ENCODE data around the gene IL4R. TPM values are rescaled to one million over a fixed set of nuclear protein-coding genes. Genes with fewer than 3 reads are reported as not detected.

The IL4R gene
- total RNA-seq, 2 donors from 2014 or later, result 11.9 to 35.5 TPM

DNA sequence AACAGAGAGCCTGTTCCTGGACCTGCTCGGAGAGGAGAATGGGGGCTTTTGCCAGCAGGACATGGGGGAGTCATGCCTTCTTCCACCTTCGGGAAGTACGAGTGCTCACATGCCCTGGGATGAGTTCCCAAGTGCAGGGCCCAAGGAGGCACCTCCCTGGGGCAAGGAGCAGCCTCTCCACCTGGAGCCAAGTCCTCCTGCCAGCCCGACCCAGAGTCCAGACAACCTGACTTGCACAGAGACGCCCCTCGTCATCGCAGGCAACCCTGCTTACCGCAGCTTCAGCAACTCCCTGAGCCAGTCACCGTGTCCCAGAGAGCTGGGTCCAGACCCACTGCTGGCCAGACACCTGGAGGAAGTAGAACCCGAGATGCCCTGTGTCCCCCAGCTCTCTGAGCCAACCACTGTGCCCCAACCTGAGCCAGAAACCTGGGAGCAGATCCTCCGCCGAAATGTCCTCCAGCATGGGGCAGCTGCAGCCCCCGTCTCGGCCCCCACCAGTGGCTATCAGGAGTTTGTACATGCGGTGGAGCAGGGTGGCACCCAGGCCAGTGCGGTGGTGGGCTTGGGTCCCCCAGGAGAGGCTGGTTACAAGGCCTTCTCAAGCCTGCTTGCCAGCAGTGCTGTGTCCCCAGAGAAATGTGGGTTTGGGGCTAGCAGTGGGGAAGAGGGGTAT, 48.9 kb downstream of the IL4R start:
- DNase-seq (ENCODE audit: low spot score), result no peak
- Histone ChIP-seq H3K27ac (no peak overlapping the region), H3K4me3 (no peak overlapping the region), H3K9me3 (no peaks in the 10 kb centered on the region), H3K4me1 (peaks cover 0 to 6% of the 10 kb centered on the region in 2 donors), H3K27me3 (no peaks in the 10 kb centered on the region), H3K36me3 (peaks cover 42% of the 10 kb centered on the region)
- TF ChIP-seq, protein P1, sequence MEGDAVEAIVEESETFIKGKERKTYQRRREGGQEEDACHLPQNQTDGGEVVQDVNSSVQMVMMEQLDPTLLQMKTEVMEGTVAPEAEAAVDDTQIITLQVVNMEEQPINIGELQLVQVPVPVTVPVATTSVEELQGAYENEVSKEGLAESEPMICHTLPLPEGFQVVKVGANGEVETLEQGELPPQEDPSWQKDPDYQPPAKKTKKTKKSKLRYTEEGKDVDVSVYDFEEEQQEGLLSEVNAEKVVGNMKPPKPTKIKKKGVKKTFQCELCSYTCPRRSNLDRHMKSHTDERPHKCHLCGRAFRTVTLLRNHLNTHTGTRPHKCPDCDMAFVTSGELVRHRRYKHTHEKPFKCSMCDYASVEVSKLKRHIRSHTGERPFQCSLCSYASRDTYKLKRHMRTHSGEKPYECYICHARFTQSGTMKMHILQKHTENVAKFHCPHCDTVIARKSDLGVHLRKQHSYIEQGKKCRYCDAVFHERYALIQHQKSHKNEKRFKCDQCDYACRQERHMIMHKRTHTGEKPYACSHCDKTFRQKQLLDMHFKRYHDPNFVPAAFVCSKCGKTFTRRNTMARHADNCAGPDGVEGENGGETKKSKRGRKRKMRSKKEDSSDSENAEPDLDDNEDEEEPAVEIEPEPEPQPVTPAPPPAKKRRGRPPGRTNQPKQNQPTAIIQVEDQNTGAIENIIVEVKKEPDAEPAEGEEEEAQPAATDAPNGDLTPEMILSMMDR (IDR thresholded peaks at IDR 0.05), result no peak

DNA sequence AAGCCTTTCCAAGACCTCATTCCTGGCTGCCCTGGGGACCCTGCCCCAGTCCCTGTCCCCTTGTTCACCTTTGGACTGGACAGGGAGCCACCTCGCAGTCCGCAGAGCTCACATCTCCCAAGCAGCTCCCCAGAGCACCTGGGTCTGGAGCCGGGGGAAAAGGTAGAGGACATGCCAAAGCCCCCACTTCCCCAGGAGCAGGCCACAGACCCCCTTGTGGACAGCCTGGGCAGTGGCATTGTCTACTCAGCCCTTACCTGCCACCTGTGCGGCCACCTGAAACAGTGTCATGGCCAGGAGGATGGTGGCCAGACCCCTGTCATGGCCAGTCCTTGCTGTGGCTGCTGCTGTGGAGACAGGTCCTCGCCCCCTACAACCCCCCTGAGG, 49.5 kb downstream of the IL4R start:
- H3K4me3 ChIP-seq, result no peak overlapping the region

DNA sequence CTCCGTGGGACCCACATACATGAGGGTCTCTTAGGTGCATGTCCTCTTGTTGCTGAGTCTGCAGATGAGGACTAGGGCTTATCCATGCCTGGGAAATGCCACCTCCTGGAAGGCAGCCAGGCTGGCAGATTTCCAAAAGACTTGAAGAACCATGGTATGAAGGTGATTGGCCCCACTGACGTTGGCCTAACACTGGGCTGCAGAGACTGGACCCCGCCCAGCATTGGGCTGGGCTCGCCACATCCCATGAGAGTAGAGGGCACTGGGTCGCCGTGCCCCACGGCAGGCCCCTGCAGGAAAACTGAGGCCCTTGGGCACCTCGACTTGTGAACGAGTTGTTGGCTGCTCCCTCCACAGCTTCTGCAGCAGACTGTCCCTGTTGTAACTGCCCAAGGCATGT, 50.0 kb downstream of the IL4R start:
- Histone ChIP-seq H3K9me3 (no peaks in the 10 kb centered on the region), H3K27me3 (no peaks in the 10 kb centered on the region), H3K27ac (no peak overlapping the region), H3K36me3 (peaks cover 36% of the 10 kb centered on the region), H3K4me1 (peaks cover 0 to 13% of the 10 kb centered on the region in 2 donors), H3K4me3 (no peak overlapping the region)
- DNase-seq (ENCODE audit: low spot score), result no peak
- TF ChIP-seq, protein P1 (IDR thresholded peaks at IDR 0.05), result no peak

More for the DNA sequence above, 49.5 kb downstream of the IL4R start:
- Histone ChIP-seq H3K9me3 (no peaks in the 10 kb centered on the region), H3K4me1 (peaks cover 0 to 12% of the 10 kb centered on the region in 2 donors), H3K27me3 (no peaks in the 10 kb centered on the region), H3K36me3 (peaks cover 42% of the 10 kb centered on the region), H3K27ac (no peak overlapping the region)
- no peak for DNase-seq (ENCODE audit: low spot score)
- TF ChIP-seq, protein P1 (IDR thresholded peaks at IDR 0.05), result no peak

DNA sequence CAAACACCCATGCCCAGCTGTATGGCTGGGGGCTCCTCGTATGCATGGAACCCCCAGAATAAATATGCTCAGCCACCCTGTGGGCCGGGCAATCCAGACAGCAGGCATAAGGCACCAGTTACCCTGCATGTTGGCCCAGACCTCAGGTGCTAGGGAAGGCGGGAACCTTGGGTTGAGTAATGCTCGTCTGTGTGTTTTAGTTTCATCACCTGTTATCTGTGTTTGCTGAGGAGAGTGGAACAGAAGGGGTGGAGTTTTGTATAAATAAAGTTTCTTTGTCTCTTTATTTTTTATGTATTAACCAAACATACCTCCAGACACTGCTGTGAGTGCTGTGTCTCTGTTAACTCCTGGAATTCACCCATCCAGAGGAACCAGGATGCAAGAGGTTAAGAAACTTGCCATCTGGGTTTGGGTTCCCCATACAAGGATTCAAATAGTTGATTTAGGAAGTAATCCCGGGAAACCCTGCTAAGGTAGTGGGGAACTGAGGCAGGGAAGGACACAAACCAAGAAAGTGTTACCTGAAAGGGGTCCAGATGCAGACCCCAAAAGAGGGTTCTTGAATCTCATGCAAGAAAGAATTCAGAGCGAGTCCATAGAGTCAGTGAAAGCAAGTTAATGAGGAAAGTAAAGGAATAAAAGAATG, 50.8 kb downstream of the IL4R start:
- Histone ChIP-seq H3K4me1 (peaks cover 0 to 13% of the 10 kb centered on the region in 2 donors), H3K27me3 (no peaks in the 10 kb centered on the region), H3K4me3 (no peak overlapping the region), H3K36me3 (peaks cover 28% of the 10 kb centered on the region), H3K9me3 (no peaks in the 10 kb centered on the region), H3K27ac (no peak overlapping the region)
- no peak for DNase-seq (ENCODE audit: low spot score)
- TF ChIP-seq, protein P1 (IDR thresholded peaks at IDR 0.05), result no peak

DNA sequence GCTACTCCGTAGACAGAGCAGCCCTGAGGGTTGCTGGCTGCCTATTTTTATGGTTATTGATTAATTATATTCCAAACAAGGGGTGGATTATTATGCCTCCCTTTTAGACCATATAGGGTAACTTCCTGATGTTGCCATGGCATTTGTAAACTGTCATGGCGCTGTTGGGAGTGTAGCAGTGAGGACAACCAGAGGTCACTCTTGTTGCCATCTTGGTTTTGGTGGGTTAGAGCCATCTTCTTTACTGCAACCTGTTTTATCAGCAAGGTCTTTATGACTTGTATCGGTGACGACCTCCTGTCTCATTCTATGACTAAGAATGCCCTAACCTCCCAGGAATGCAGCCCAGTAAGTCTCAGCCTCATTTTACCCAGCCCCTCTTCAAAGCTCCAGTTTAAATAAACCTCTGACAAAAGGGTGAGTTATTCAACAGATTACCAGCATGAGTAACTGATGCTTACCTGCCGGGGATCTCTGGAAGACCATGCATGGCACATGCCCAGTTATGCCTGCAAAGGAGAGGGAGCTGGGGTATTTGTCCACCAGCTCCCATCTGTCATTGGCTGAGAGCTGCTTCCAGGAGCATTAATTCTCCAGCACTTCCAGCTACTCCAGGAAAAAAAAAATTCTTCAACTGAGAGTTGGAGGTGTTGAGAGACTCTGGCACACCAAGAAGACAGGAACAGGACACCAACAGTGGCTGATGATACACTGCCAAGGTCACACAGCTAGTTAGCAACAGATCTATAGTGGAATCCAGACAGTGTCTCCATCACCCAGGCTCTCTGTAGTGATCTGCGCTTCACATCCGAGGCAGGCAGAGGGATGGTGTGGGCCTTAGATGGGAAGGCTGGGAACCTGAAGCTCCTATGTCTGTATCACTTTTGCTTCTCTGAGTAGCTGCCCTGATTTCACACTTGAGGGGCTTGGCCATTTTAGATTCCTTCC, 51.6 kb downstream of the IL4R start:
- Histone ChIP-seq H3K4me3 (no peak overlapping the region), H3K9me3 (no peaks in the 10 kb centered on the region), H3K36me3 (peaks cover 26% of the 10 kb centered on the region), H3K27me3 (no peaks in the 10 kb centered on the region), H3K27ac (peak overlapping the region in 1 of 2 donors; percentile 43), H3K4me1 (peaks cover 0 to 13% of the 10 kb centered on the region in 2 donors)
- TF ChIP-seq, protein P1 (IDR thresholded peaks at IDR 0.05), result no peak
- no peak for DNase-seq (ENCODE audit: low spot score)

All from right atrium auricular region (tissue), 2 donors.